ENCODE results near the gene KLF3. TPM values are rescaled to one million over a fixed set of nuclear protein-coding genes. Genes with fewer than 3 reads are reported as not detected.

Gene KLF3
- total RNA-seq, 1 experiment from 2014 or later = 14.6 TPM

GRCh38 chr4:38673130-38673978, 9.4 kb downstream of the KLF3 start:
- DNase-seq (peak; percentile 71), ATAC-seq (peak; percentile 57)
- BruUV-seq (replicated peaks) = no TSS peak
- peaks cover 65% of the 10 kb centered on the region for H3K4me1 ChIP-seq (ENCODE audit: insufficient read depth, low read length)
- TF ChIP-seq CTCF (conservative IDR thresholded peaks at IDR 0.05; ENCODE audit: low read depth, low read length) (no peak), EZH2phosphoT487 (IDR thresholded peaks at IDR 0.05; ENCODE audit: borderline replicate concordance, low read length) (no peak)
- intact Hi-C loops (cut with micrococcal nuclease) = loop anchor here (5.0 to 10.0 kb wide), 3 partner anchors 159 to 621 kb away; no protein-coding TSS in a partner anchor
- peak overlapping the region; percentile 46; the same call in 1 of the 2 replicates for H3K4me3 ChIP-seq (ENCODE audit: low read length)
- 0 out of 2 replicates have a peak, but pooled peaks cover 2% of the 10 kb centered on the region for H3K36me3 ChIP-seq (ENCODE audit: low read depth, low read length)
- H3K79me2 ChIP-seq (ENCODE audit: low read length) = peaks cover 97% of the 10 kb centered on the region
- peak overlapping the region; percentile 85 for H3K27ac ChIP-seq (ENCODE audit: low read length)
- H2AFZ ChIP-seq (ENCODE audit: low read length) = no peak overlapping the region
- peak overlapping the region; percentile 76 for H3K4me2 ChIP-seq (ENCODE audit: low read length)
- peaks cover 8% of the 10 kb centered on the region for H4K20me1 ChIP-seq (ENCODE audit: low read length)
- CTCF ChIA-PET = interaction anchor here (0.5 to 0.7 kb wide), 3 partner anchors 200 to 481 kb away, joined by 3 to 6 read pairs (median 4); no protein-coding TSS in a partner anchor
- H3F3A ChIP-seq (ENCODE audit: low read length, unreplicated experiment) = no peaks in the 10 kb centered on the region
- no peaks in the 10 kb centered on the region for H3K27me3 ChIP-seq (ENCODE audit: low read length)
- peak overlapping the region; percentile 60 for H3K9ac ChIP-seq (ENCODE audit: low read length)
- no peaks in the 10 kb centered on the region for H3K9me2 ChIP-seq (replicated peaks; ENCODE audit: low read length)
- no peaks in the 10 kb centered on the region for H3K9me3 ChIP-seq (ENCODE audit: low read length)
- POLR2A ChIA-PET (ENCODE audit: unreplicated experiment) = interaction anchor here (0.6 kb wide), 1 partner anchor 353 kb away, joined by 12 read pairs; no protein-coding TSS in a partner anchor

GRCh38 chr4:38674258-38675144, 10.5 kb downstream of the KLF3 start:
- intact Hi-C loops (cut with micrococcal nuclease) = loop anchor here (2.0 to 10.0 kb wide), 6 partner anchors 53 to 622 kb away; no protein-coding TSS in a partner anchor
- peak; percentile 22 for ATAC-seq
- BruUV-seq (replicated peaks) = TSS peak; percentile 89
- peak overlapping the region; percentile 46 for H3K4me3 ChIP-seq (ENCODE audit: low read length)
- TF ChIP-seq EZH2 (IDR thresholded peaks at IDR 0.05; ENCODE audit: low read length, unreplicated experiment) (no peak), EZH2phosphoT487 (IDR thresholded peaks at IDR 0.05; ENCODE audit: borderline replicate concordance, low read length) (no peak), CTCF (conservative IDR thresholded peaks at IDR 0.05; ENCODE audit: low read depth, low read length) (no peak)
- H3K9ac ChIP-seq (ENCODE audit: low read length) = peak overlapping the region; percentile 60
- peak; percentile 45 for DNase-seq
- peak overlapping the region; percentile 76 for H3K4me2 ChIP-seq (ENCODE audit: low read length)
- H2AFZ ChIP-seq (ENCODE audit: low read length) = no peak overlapping the region
- peak overlapping the region; percentile 85 for H3K27ac ChIP-seq (ENCODE audit: low read length)
- peaks cover 97% of the 10 kb centered on the region for H3K79me2 ChIP-seq (ENCODE audit: low read length)
- 0 out of 2 replicates have a peak, but pooled peaks cover 4% of the 10 kb centered on the region for H3K36me3 ChIP-seq (ENCODE audit: low read depth, low read length)
- H4K20me1 ChIP-seq (ENCODE audit: low read length) = peaks cover 19% of the 10 kb centered on the region
- peaks cover 57% of the 10 kb centered on the region for H3K4me1 ChIP-seq (ENCODE audit: insufficient read depth, low read length)
- H3K27me3 ChIP-seq (ENCODE audit: low read length) = no peaks in the 10 kb centered on the region
- POLR2A ChIA-PET (ENCODE audit: unreplicated experiment) = interaction anchor here (0.6 kb wide), 3 partner anchors 318 to 355 kb away, joined by 4 to 12 read pairs (median 5); no protein-coding TSS in a partner anchor
- CTCF ChIA-PET = interaction anchor here (0.5 to 1.2 kb wide), 8 partner anchors 8 to 495 kb away, joined by 3 to 11 read pairs (median 6); no protein-coding TSS in a partner anchor
- H3F3A ChIP-seq (ENCODE audit: low read length, unreplicated experiment) = no peaks in the 10 kb centered on the region
- no peaks in the 10 kb centered on the region for H3K9me2 ChIP-seq (replicated peaks; ENCODE audit: low read length)
- H3K9me3 ChIP-seq (ENCODE audit: low read length) = no peaks in the 10 kb centered on the region
